ENCODE data around the gene SRSF3. TPM values are rescaled to one million over a fixed set of nuclear protein-coding genes. Genes with fewer than 3 reads are reported as not detected.

The SRSF3 gene
- total RNA-seq, 1 donor from 2014 or later = 94.7 TPM

- Histone ChIP-seq H3K9me3 (no peaks in the 10 kb centered on the region), H3K27ac (no peak overlapping the region), H3K27me3 (no peaks in the 10 kb centered on the region), H3K4me1 (peaks cover 0 to 5% of the 10 kb centered on the region in 2 donors), H3K36me3 (no peaks in the 10 kb centered on the region), H3K4me3 (no peak overlapping the region)
- TF ChIP-seq CTCF (IDR thresholded peaks at IDR 0.05) = no peak
- intact Hi-C loops (cut with DNase I) = no loop called here
- DNase-seq (ENCODE audit: low spot score in 2 of 2) = no peak
Measured at GRCh38 chr6:36590237-36590636, 3.9 kb upstream of the SRSF3 start.

- peak overlapping the region; percentile 96 to 97 for H3K27ac ChIP-seq
- intact Hi-C loops (cut with DNase I) = no loop called here
- no peaks in the 10 kb centered on the region for H3K27me3 ChIP-seq
Measured at GRCh38 chr6:36592221-36592655, 1.9 kb upstream of the SRSF3 start.

GRCh38 chr6:36593569-36594028 lies 563 bp upstream of the SRSF3 start:
- Histone ChIP-seq H3K4me1 (peaks cover 3 to 21% of the 10 kb centered on the region in 2 donors), H3K36me3 (peaks cover 19 to 21% of the 10 kb centered on the region in 2 donors), H3K27me3 (no peaks in the 10 kb centered on the region), H3K9me3 (no peaks in the 10 kb centered on the region), H3K4me3 (peak overlapping the region; percentile 69 to 71), H3K27ac (peak overlapping the region; percentile 96 to 97)
- DNase-seq (ENCODE audit: low spot score in 2 of 2) = peak in 1 of 2 donors; percentile 78
- intact Hi-C loops (cut with DNase I) = loop anchor here (1.0 to 2.0 kb wide), 3 partner anchors 46 to 170 kb away; partner anchors contain the start of genes KCTD20, PXT1 and STK38
- no peak for TF ChIP-seq CTCF (IDR thresholded peaks at IDR 0.05)

More at GRCh38 chr6:36592221-36592655, 1.9 kb upstream of the SRSF3 start:
- Histone ChIP-seq H3K9me3 (no peaks in the 10 kb centered on the region), H3K36me3 (peaks cover 6 to 7% of the 10 kb centered on the region in 2 donors), H3K4me3 (no peak overlapping the region), H3K4me1 (peaks cover 0 to 8% of the 10 kb centered on the region in 2 donors)
- no peak for TF ChIP-seq CTCF (IDR thresholded peaks at IDR 0.05)
- DNase-seq (ENCODE audit: low spot score in 2 of 2) = no peak

- Histone ChIP-seq H3K27me3 (no peaks in the 10 kb centered on the region), H3K4me3 (peak overlapping the region; percentile 69 to 71), H3K27ac (peak overlapping the region; percentile 96 to 97), H3K9me3 (no peaks in the 10 kb centered on the region), H3K4me1 (peaks cover 14 to 35% of the 10 kb centered on the region in 2 donors), H3K36me3 (peaks cover 34 to 35% of the 10 kb centered on the region in 2 donors)
- DNase-seq (ENCODE audit: low spot score in 2 of 2) = peak in 1 of 2 donors; percentile 72
- intact Hi-C loops (cut with DNase I) = loop anchor here (1.0 to 2.0 kb wide), 3 partner anchors 48 to 172 kb away; partner anchors contain the start of genes KCTD20, PXT1 and STK38
- no peak for TF ChIP-seq CTCF (IDR thresholded peaks at IDR 0.05)
Measured at GRCh38 chr6:36594816-36595643, 868 bp downstream of the SRSF3 start.

GRCh38 chr6:36596356-36596755 lies 2.2 kb downstream of the SRSF3 start:
- Histone ChIP-seq H3K36me3 (peaks cover 47 to 48% of the 10 kb centered on the region in 2 donors), H3K4me3 (peak overlapping the region; percentile 69 to 71), H3K4me1 (peaks cover 17 to 41% of the 10 kb centered on the region in 2 donors), H3K27me3 (no peaks in the 10 kb centered on the region), H3K9me3 (no peaks in the 10 kb centered on the region), H3K27ac (peak overlapping the region; percentile 96 to 97)
- DNase-seq (ENCODE audit: low spot score in 2 of 2) = peak in 1 of 2 donors; percentile 31
- intact Hi-C loops (cut with DNase I) = no loop called here
- no peak for TF ChIP-seq CTCF (IDR thresholded peaks at IDR 0.05)

Measured in ascending aorta (tissue), 2 donors.